Measurements from ENCODE around the gene HCFC2. TPM values are rescaled to one million over a fixed set of nuclear protein-coding genes. Genes with fewer than 3 reads are reported as not detected.
"Not testable (repeated sequence)": the region's sequence is repeated elsewhere in the genome, so short reads cannot be mapped to it uniquely, and the experiment has no call there.

Gene HCFC2
- total and polyA plus RNA-seq, 4 donors: 5.8 to 17.4 (median 9.9) TPM

- peak overlapping the region; percentile 48 to 72 for H3K27ac ChIP-seq (ENCODE audit: low read depth in 1 of 2, low read length in 2 of 2)
- H3K27me3 ChIP-seq (ENCODE audit: control insufficient read depth in 4 of 4, insufficient read depth in 4 of 4, low read length in 3 of 4); H3K9me3 ChIP-seq (ENCODE audit: control insufficient read depth in 4 of 4, low read length in 3 of 4); DNase-seq (ENCODE audit: low spot score); H3K4me3 ChIP-seq (ENCODE audit: low read depth in 1 of 3, low read length in 3 of 3); H3K36me3 ChIP-seq (ENCODE audit: control insufficient read depth in 4 of 4, insufficient read depth in 3 of 4, low read depth in 1 of 4, low read length in 3 of 4): not testable (repeated sequence)
- peaks cover 0 to 25% (median 15%) of the 10 kb centered on the region in 4 donors for H3K4me1 ChIP-seq (ENCODE audit: control insufficient read depth in 4 of 4, insufficient read depth in 4 of 4, low read length in 3 of 4)
- peak overlapping the region in 1 of 2 donors; percentile 45 for H3K9ac ChIP-seq (ENCODE audit: low read depth in 1 of 2, low read length in 2 of 2)
- WGBS: 41% methylated on average over 14 of the region's 14 CpGs
- TF ChIP-seq, protein P1, sequence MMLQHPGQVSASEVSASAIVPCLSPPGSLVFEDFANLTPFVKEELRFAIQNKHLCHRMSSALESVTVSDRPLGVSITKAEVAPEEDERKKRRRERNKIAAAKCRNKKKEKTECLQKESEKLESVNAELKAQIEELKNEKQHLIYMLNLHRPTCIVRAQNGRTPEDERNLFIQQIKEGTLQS (IDR thresholded peaks at IDR 0.05): peak; percentile 19
- peak; percentile 26 to 75 for TF ChIP-seq JUND (IDR thresholded peaks at IDR 0.05)
- peak; percentile 33 for TF ChIP-seq FOXA2 (IDR thresholded peaks at IDR 0.05)
- peak; percentile 30 to 71 for TF ChIP-seq RXRA (IDR thresholded peaks at IDR 0.05)
- peak; percentile 48 for TF ChIP-seq HNF4G (IDR thresholded peaks at IDR 0.05)
- peak; percentile 80 for TF ChIP-seq SP1 (IDR thresholded peaks at IDR 0.05)
- TF ChIP-seq, protein P2, sequence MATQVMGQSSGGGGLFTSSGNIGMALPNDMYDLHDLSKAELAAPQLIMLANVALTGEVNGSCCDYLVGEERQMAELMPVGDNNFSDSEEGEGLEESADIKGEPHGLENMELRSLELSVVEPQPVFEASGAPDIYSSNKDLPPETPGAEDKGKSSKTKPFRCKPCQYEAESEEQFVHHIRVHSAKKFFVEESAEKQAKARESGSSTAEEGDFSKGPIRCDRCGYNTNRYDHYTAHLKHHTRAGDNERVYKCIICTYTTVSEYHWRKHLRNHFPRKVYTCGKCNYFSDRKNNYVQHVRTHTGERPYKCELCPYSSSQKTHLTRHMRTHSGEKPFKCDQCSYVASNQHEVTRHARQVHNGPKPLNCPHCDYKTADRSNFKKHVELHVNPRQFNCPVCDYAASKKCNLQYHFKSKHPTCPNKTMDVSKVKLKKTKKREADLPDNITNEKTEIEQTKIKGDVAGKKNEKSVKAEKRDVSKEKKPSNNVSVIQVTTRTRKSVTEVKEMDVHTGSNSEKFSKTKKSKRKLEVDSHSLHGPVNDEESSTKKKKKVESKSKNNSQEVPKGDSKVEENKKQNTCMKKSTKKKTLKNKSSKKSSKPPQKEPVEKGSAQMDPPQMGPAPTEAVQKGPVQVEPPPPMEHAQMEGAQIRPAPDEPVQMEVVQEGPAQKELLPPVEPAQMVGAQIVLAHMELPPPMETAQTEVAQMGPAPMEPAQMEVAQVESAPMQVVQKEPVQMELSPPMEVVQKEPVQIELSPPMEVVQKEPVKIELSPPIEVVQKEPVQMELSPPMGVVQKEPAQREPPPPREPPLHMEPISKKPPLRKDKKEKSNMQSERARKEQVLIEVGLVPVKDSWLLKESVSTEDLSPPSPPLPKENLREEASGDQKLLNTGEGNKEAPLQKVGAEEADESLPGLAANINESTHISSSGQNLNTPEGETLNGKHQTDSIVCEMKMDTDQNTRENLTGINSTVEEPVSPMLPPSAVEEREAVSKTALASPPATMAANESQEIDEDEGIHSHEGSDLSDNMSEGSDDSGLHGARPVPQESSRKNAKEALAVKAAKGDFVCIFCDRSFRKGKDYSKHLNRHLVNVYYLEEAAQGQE (IDR thresholded peaks at IDR 0.05): peak; percentile 60
- TF ChIP-seq, protein P3, sequence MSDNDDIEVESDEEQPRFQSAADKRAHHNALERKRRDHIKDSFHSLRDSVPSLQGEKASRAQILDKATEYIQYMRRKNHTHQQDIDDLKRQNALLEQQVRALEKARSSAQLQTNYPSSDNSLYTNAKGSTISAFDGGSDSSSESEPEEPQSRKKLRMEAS (IDR thresholded peaks at IDR 0.05): peak; percentile 13
- TF ChIP-seq EGR1 (IDR thresholded peaks at IDR 0.05; ENCODE audit: low read depth in 2 of 2): peak in 1 of 2 donors; percentile 19
- peak; percentile 14 to 25 for TF ChIP-seq RAD21 (IDR thresholded peaks at IDR 0.05)
- TF ChIP-seq TAF1 (conservative IDR thresholded peaks at IDR 0.05): peak; percentile 61
- TF ChIP-seq HNF4A (conservative IDR thresholded peaks at IDR 0.05): peak; percentile 88 to 91
These were observed 50.7 kb downstream of the HCFC2 start for GRCh38 chr12:104114834-104115586.

GRCh38 chr12:104115587-104115975 is 51.2 kb downstream of the HCFC2 start:
- Histone ChIP-seq H3K4me3 (ENCODE audit: low read depth in 1 of 3, low read length in 3 of 3) (no peak overlapping the region), H3K9me3 (ENCODE audit: control insufficient read depth in 4 of 4, low read length in 3 of 4) (no peaks in the 10 kb centered on the region), H3K27ac (ENCODE audit: low read depth in 1 of 2, low read length in 2 of 2) (peak overlapping the region; percentile 48 to 72), H3K27me3 (ENCODE audit: control insufficient read depth in 4 of 4, insufficient read depth in 4 of 4, low read length in 3 of 4) (no peaks in the 10 kb centered on the region), H3K4me1 (ENCODE audit: control insufficient read depth in 4 of 4, insufficient read depth in 4 of 4, low read length in 3 of 4) (peaks cover 0 to 20% (median 14%) of the 10 kb centered on the region in 4 donors), H3K36me3 (ENCODE audit: control insufficient read depth in 4 of 4, insufficient read depth in 3 of 4, low read depth in 1 of 4, low read length in 3 of 4) (peaks cover 3 to 15% (median 8%) of the 10 kb centered on the region in 4 donors), H3K9ac (ENCODE audit: low read depth in 1 of 2, low read length in 2 of 2) (peak overlapping the region; percentile 55 to 56)
- no peak for DNase-seq (ENCODE audit: low spot score)
- TF ChIP-seq CTCF (IDR thresholded peaks at IDR 0.05; ENCODE audit: low read depth, low read length, missing input control): no peak
- TF ChIP-seq RXRA (IDR thresholded peaks at IDR 0.05): no peak

All from liver (tissue), 9 donors.